Measurements from ENCODE around the gene CELF4. TPM values are rescaled to one million over a fixed set of nuclear protein-coding genes. Genes with fewer than 3 reads are reported as not detected.
A peak's percentile ranks its signal among the peaks of the same experiment; 100 is the strongest.

CELF4 gene
- total and polyA plus RNA-seq, 2 donors (not counting 1 experiment from before 2014, with no cell fraction given), result 0.17 TPM; not detected in 1

DNA sequence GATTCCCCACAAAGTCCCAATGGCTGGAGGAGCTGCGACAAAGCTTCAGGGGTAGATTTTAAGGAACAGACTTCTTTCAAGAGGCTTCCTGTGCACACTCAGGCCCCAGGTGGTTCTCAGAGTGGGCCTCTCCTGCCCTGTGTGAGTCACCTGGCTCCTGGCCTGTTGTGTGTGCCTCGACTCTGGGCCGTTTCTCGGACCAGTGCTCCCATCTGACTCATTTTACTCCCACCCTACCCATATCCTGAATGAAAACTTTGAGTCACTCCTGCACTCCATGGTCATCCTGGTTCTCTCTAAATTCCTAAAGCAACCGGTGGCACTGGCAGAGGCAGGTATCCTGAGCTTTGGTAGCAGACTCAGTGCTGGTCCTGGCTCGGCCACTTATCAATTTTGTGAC is 84.1 kb downstream of the CELF4 start:
- Histone ChIP-seq H3K27ac (ENCODE audit: insufficient read depth, low read length) (no peak overlapping the region), H3K4me1 (ENCODE audit: control insufficient read depth, extremely low read depth, insufficient read depth, low read length) (no peaks in the 10 kb centered on the region), H3K36me3 (ENCODE audit: control insufficient read depth, insufficient read depth, low read length) (no peaks in the 10 kb centered on the region), H3K9ac (ENCODE audit: insufficient read depth, low read length) (no peak overlapping the region), H3K4me3 (replicated peaks in 1 of 4; ENCODE audit: control extremely low read depth in 1 of 4, insufficient read depth in 1 of 4, low read depth in 3 of 4, low read length in 4 of 4) (no peak overlapping the region), H3K9me3 (ENCODE audit: control insufficient read depth, insufficient read depth, low read depth, low read length) (no peaks in the 10 kb centered on the region), H3K79me2 (ENCODE audit: control insufficient read depth, insufficient read depth, low read length) (no peaks in the 10 kb centered on the region), H3K27me3 (ENCODE audit: control insufficient read depth, insufficient read depth, low read length) (peaks cover 5% of the 10 kb centered on the region), H4K20me1 (ENCODE audit: control insufficient read depth, extremely low read depth, insufficient read depth, low read length) (no peaks in the 10 kb centered on the region), H3K4me2 (ENCODE audit: extremely low read depth, insufficient read depth, low read length) (no peak overlapping the region), H2AFZ (ENCODE audit: low read length) (no peak overlapping the region)
- DNase-seq (ENCODE audit: low read depth in 2 of 2), result peak in 1 of 2 donors; percentile 5
- TF ChIP-seq EZH2 (IDR thresholded peaks at IDR 0.05; ENCODE audit: low read length, missing control alignments) (no peak), CTCF (conservative IDR thresholded peaks at IDR 0.05 in 1 of 2, IDR thresholded peaks at IDR 0.05 in 1 of 2; ENCODE audit: low read depth in 1 of 2, low read length in 2 of 2) (no peak)

GRCh38 chr18:37481072-37481471 is 84.5 kb downstream of the CELF4 start:
- H2AFZ ChIP-seq (ENCODE audit: low read length), result no peak overlapping the region
- H4K20me1 ChIP-seq (ENCODE audit: control insufficient read depth, extremely low read depth, insufficient read depth, low read length), result no peaks in the 10 kb centered on the region
- H3K9ac ChIP-seq (ENCODE audit: insufficient read depth, low read length), result no peak overlapping the region
- no peaks in the 10 kb centered on the region for H3K36me3 ChIP-seq (ENCODE audit: control insufficient read depth, insufficient read depth, low read length)
- no peak for DNase-seq (ENCODE audit: low read depth in 2 of 2)
- H3K9me3 ChIP-seq (ENCODE audit: control insufficient read depth, insufficient read depth, low read depth, low read length), result no peaks in the 10 kb centered on the region
- TF ChIP-seq CTCF (conservative IDR thresholded peaks at IDR 0.05 in 1 of 2, IDR thresholded peaks at IDR 0.05 in 1 of 2; ENCODE audit: low read depth in 1 of 2, low read length in 2 of 2), result no peak
- no peak for TF ChIP-seq EZH2 (IDR thresholded peaks at IDR 0.05; ENCODE audit: low read length, missing control alignments)
- no peaks in the 10 kb centered on the region for H3K4me1 ChIP-seq (ENCODE audit: control insufficient read depth, extremely low read depth, insufficient read depth, low read length)
- no peaks in the 10 kb centered on the region for H3K79me2 ChIP-seq (ENCODE audit: control insufficient read depth, insufficient read depth, low read length)
- H3K27me3 ChIP-seq (ENCODE audit: control insufficient read depth, insufficient read depth, low read length), result peaks cover 4% of the 10 kb centered on the region
- H3K4me2 ChIP-seq (ENCODE audit: extremely low read depth, insufficient read depth, low read length), result no peak overlapping the region
- H3K4me3 ChIP-seq (replicated peaks in 1 of 4; ENCODE audit: control extremely low read depth in 1 of 4, insufficient read depth in 1 of 4, low read depth in 3 of 4, low read length in 4 of 4), result no peak overlapping the region
- H3K27ac ChIP-seq (ENCODE audit: insufficient read depth, low read length), result no peak overlapping the region

- Histone ChIP-seq H2AFZ (ENCODE audit: low read length) (no peak overlapping the region), H3K9me3 (ENCODE audit: control insufficient read depth, insufficient read depth, low read depth, low read length) (no peaks in the 10 kb centered on the region), H3K4me2 (ENCODE audit: extremely low read depth, insufficient read depth, low read length) (no peak overlapping the region), H4K20me1 (ENCODE audit: control insufficient read depth, extremely low read depth, insufficient read depth, low read length) (no peaks in the 10 kb centered on the region), H3K4me1 (ENCODE audit: control insufficient read depth, extremely low read depth, insufficient read depth, low read length) (no peaks in the 10 kb centered on the region), H3K27me3 (ENCODE audit: control insufficient read depth, insufficient read depth, low read length) (no peaks in the 10 kb centered on the region), H3K9ac (ENCODE audit: insufficient read depth, low read length) (no peak overlapping the region), H3K36me3 (ENCODE audit: control insufficient read depth, insufficient read depth, low read length) (no peaks in the 10 kb centered on the region), H3K4me3 (replicated peaks in 1 of 4; ENCODE audit: control extremely low read depth in 1 of 4, insufficient read depth in 1 of 4, low read depth in 3 of 4, low read length in 4 of 4) (no peak overlapping the region), H3K27ac (ENCODE audit: insufficient read depth, low read length) (no peak overlapping the region), H3K79me2 (ENCODE audit: control insufficient read depth, insufficient read depth, low read length) (no peaks in the 10 kb centered on the region)
- TF ChIP-seq CTCF (conservative IDR thresholded peaks at IDR 0.05 in 1 of 2, IDR thresholded peaks at IDR 0.05 in 1 of 2; ENCODE audit: low read depth in 1 of 2, low read length in 2 of 2), result no peak
- TF ChIP-seq EZH2 (IDR thresholded peaks at IDR 0.05; ENCODE audit: low read length, missing control alignments), result no peak
- no peak for DNase-seq (ENCODE audit: low read depth in 2 of 2)
Measured at GRCh38 chr18:37476611-37477295, 88.8 kb downstream of the CELF4 start.
